HL-60 (cell line): ENCODE results near the gene DHX29.

Source experiments
- DNase-seq, 2 experiments: peaks; one replicate each; pipeline ENCODE4 v3.0.0-alpha.2; 2010 to 2020; ENCODE audit warnings: low read depth in 1 of 2, low spot score in 1 of 2
- H3K27ac ChIP-seq: fragments of 250-450 bp; sonication (Bioruptor Pico); replicated peaks from 2 replicates; pipeline ENCODE4 v1.5.1; 2020; ENCODE audit warnings: mild to moderate bottlenecking, moderate library complexity
- H3K27me3 ChIP-seq: fragments of 250-450 bp; sonication (Bioruptor Pico); 2 replicates; pipeline ENCODE4 v1.5.1; 2021; ENCODE audit warnings: mild to moderate bottlenecking, moderate library complexity; ENCODE audit not compliant: insufficient read depth, poor library complexity, severe bottlenecking
- H3K4me3 ChIP-seq: replicated peaks from 2 replicates; pipeline ENCODE4 v1.5.1; 2011; ENCODE audit warnings: mild to moderate bottlenecking, control low read depth, low read length; ENCODE audit not compliant: insufficient read depth
- CTCF ChIP-seq: IDR thresholded peaks from one replicate; pipeline ENCODE4 v1.5.1; 2011; ENCODE audit warnings: low read length, control low read depth, inconsistent platforms; ENCODE audit not compliant: insufficient read depth
- GABPA ChIP-seq: IDR thresholded peaks from 2 replicates; pipeline ENCODE4 v1.6.1; 2012; ENCODE audit warnings: low read depth
- POLR2AphosphoS5 ChIP-seq: IDR thresholded peaks from 2 replicates; pipeline ENCODE4 v1.6.1; 2012; ENCODE audit warnings: low read depth
- REST ChIP-seq: IDR thresholded peaks from 2 replicates; pipeline ENCODE4 v1.6.1; 2012; ENCODE audit warnings: low read depth; ENCODE audit not compliant: insufficient replicate concordance
- SPI1 ChIP-seq: IDR thresholded peaks from 2 replicates; pipeline ENCODE4 v1.6.1; 2012; ENCODE audit warnings: low read depth, mild to moderate bottlenecking, borderline replicate concordance

The DHX29 gene

GRCh38 chr5:55231919-55232270 is 75.6 kb downstream of the DHX29 start:
- peaks cover 35% of the 10 kb centered on the region for H3K27me3 ChIP-seq
- H3K4me3 ChIP-seq = peak overlapping the region; percentile 47; the same call in 1 of the 2 replicates
- TF ChIP-seq POLR2AphosphoS5 (no peak), CTCF (no peak), SPI1 (no peak), REST (no peak), GABPA (no peak)
- H3K27ac ChIP-seq = no peak overlapping the region
- DNase-seq = no peak

- no peak for TF ChIP-seq SPI1
- no peak for TF ChIP-seq REST
- TF ChIP-seq CTCF = no peak
- TF ChIP-seq GABPA = no peak
- TF ChIP-seq POLR2AphosphoS5 = no peak
- Histone ChIP-seq H3K27ac (no peak overlapping the region), H3K4me3 (peak overlapping the region; percentile 22), H3K27me3 (peaks cover 38% of the 10 kb centered on the region)
- DNase-seq = no peak
Observed at GRCh38 chr5:55231029-55231918, 76.2 kb downstream of the DHX29 start.

GRCh38 chr5:55230086-55230629 is 77.3 kb downstream of the DHX29 start:
- no peak overlapping the region for H3K27ac ChIP-seq
- no peak overlapping the region for H3K4me3 ChIP-seq
- DNase-seq = no peak
- H3K27me3 ChIP-seq = peaks cover 43% of the 10 kb centered on the region
- TF ChIP-seq GABPA = no peak
- no peak for TF ChIP-seq REST
- TF ChIP-seq POLR2AphosphoS5 = no peak
- TF ChIP-seq SPI1 = no peak
- TF ChIP-seq CTCF = no peak
